Epithelial cell of proximal tubule (primary cell): ENCODE data around the gene ARHGAP4. TPM values are rescaled to one million over a fixed set of nuclear protein-coding genes. Genes with fewer than 3 reads are reported as not detected.

Experiments
- DNase-seq: peaks from one replicate; pipeline ENCODE4 v3.0.0-alpha.2; 2011; ENCODE audit warnings: low read depth
- H3K4me3 ChIP-seq: 2 replicates; pipeline ENCODE4 v1.5.1; 2011; ENCODE audit warnings: low read depth, mild to moderate bottlenecking, low read length
- CTCF ChIP-seq: conservative IDR thresholded peaks from 2 replicates; pipeline ENCODE4 v1.5.1; 2012; ENCODE audit warnings: low read depth, mild to moderate bottlenecking, low read length
- total RNA-seq: library from RNA; depleted of rRNA; stranded (reverse); fragments of >200 nt; gene quantifications from 2 replicates; pipeline ENCODE4 v1.2.3, GENCODE V29; 2015

The ARHGAP4 gene
- total RNA-seq, 1 donor from 2014 or later: 20.2 TPM

- peak overlapping the region; percentile 83 for H3K4me3 ChIP-seq
- TF ChIP-seq CTCF: no peak
- DNase-seq: no peak
These were observed 42.2 kb upstream of the ARHGAP4 start for GRCh38 chrX:153968255-153968654.

- no peak for DNase-seq
- no peak for TF ChIP-seq CTCF
- no peak overlapping the region for H3K4me3 ChIP-seq
These were observed 41.6 kb upstream of the ARHGAP4 start for GRCh38 chrX:153967536-153968224.

GRCh38 chrX:153966841-153967535 lies 40.9 kb upstream of the ARHGAP4 start:
- H3K4me3 ChIP-seq: no peak overlapping the region
- TF ChIP-seq CTCF: no peak
- no peak for DNase-seq

GRCh38 chrX:153966283-153966688 lies 40.2 kb upstream of the ARHGAP4 start:
- no peak for TF ChIP-seq CTCF
- DNase-seq: no peak
- no peak overlapping the region for H3K4me3 ChIP-seq

GRCh38 chrX:153965406-153965805 lies 39.3 kb upstream of the ARHGAP4 start:
- TF ChIP-seq CTCF: no peak
- no peak for DNase-seq
- H3K4me3 ChIP-seq: no peak overlapping the region

- DNase-seq: no peak
- no peak overlapping the region for H3K4me3 ChIP-seq
- no peak for TF ChIP-seq CTCF
These were observed 38.0 kb upstream of the ARHGAP4 start for GRCh38 chrX:153964105-153964504.

GRCh38 chrX:153963546-153963945 lies 37.5 kb upstream of the ARHGAP4 start:
- TF ChIP-seq CTCF: no peak

More at GRCh38 chrX:153963546-153963945, 37.5 kb upstream of the ARHGAP4 start:
- H3K4me3 ChIP-seq: no peak overlapping the region
- DNase-seq: no peak
